Midbrain (tissue), 1 donor: ENCODE measurements around the gene FLT4.

ENCODE experiments used
- DNase-seq: peaks from one replicate; lab custom pipeline; 2025; lab: John Stamatoyannopoulos, UW

Gene FLT4

DNA sequence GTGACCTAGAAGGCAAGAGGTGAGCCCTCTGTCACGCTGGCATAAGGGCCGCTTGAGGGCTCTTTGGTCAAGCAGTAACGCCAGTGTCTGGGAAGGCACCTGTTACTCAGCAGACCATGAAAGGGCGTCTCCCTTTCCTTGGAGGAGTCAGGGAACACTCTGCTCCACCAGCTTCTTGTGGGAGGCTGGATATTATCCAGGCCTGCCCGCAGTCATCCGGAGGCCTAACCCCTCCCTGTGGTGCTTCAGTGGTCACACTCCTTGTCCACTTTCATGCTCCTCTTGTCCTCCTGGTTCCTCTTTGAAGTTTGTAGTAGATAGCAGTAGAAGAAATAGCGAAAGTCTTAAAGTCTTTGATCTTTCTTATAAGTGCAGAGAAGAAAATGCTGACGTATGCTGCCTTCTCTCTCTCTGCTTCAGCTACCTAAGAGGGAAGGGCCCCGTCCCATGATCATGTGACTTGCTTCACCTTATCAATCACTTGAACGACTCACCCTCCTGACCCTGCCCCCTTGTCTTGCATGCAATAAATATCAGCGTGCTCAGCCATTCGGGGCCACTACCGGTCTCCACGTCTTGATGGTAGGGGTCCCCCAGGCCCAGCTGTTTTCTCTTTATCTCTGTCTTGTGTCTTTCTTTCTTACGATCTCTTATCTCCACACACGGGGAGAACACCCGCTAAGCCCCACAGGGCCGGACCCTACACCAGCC is 41.4 kb downstream of the FLT4 start:
- no peak for DNase-seq

DNA sequence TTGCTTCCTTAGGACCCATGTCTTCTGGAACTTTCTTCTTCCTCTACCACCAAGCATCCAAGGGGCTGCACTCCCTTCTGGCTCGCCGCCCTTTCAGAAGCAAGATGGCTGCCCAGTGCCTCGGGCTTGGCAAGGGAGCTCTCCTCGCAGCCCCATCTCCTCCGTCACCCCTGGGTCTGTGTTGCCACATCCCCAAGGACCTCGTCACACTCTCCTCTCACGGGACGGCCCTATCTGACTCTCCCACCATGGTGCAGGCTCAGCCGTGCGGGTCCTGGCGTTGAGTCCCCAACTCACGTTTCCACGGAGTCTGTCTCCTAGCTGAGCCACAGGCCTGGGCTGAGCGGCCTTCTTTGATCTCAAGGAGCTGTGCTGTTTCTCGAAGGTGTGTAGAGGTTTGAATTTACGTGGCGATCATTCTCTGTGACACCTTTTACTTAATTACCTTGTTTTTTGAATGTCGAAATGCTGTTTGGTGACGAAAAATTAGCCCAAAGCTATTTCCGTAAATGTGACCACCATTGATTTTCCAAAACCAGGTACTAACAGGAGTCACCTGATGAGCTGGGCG is 43.1 kb downstream of the FLT4 start:
- no peak for DNase-seq

DNA sequence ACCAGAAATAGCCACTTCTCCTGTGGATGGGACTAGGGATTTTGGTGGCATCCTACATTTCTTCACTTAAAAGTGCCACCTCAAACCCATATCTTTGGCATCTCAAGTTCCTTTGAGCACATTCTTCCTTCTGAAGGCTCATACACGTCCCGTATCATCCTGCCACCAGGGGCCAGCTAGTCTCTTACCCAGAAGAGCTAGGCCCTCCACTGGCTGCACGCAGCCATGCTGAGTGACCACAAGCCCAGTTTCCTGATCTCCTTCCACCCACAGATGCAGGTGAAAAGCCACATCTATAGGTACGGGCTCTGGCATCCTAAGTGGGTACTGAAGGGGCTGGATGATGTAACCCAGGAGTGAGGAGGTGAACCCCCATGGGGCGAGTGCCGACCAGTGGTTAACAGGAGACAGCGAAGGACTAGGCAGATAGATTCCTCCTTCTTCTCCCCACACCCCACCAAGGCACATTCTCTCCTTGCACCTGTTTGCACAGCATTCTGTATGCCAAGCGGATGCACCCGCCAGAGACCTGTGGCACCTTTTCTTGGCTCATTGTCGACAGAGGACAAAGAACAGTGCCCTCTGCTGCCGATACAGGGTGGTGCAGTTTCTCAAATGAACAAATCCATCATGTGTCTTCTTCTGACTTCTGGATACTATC is 43.7 kb downstream of the FLT4 start:
- DNase-seq = no peak

DNA sequence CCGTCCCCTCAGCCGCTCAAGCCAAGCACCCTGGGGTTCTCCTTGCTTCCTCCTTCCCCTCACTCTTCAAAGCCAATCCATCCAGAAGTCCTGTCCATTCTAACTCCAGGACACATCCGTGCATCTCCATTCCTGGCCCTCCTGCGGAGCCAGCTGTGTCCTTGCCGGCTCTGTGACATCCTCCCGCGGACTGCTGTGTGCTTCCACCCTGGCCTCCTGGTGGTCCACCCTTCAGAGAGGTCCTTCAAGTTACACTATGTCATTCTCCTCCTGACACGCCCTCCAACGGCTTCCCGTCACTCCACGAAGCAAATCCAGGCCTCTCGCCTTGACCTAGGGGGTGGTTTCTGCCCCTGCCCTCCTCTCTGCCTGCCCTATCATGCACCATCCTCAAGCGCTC is 45.1 kb downstream of the FLT4 start:
- DNase-seq = no peak

DNA sequence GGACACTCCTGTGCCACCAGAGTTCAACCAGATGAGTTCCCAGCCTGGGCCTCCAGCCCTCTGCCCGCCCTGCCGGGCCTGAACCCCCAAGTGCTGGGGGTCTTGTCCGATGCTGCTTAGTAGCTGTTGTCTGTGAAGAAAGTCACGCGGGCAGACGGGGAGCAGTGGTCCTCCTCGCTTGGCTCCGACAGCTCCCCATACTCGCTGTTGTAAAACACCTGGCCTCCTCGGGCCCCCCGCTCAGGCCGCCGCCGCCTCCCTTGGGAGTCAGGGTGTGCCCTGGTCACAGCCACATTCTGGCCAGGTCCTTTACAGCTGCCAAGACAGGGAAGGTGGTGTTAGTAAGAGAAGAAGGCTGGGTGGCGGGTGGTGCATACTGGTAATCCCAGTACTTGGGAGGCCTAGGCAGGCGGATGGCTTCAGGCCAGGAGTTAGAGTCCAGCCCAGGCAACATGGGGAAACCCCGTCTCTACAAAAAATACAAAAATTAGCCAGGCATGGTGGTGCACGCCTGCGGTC is 46.3 kb downstream of the FLT4 start:
- DNase-seq = no peak

DNA sequence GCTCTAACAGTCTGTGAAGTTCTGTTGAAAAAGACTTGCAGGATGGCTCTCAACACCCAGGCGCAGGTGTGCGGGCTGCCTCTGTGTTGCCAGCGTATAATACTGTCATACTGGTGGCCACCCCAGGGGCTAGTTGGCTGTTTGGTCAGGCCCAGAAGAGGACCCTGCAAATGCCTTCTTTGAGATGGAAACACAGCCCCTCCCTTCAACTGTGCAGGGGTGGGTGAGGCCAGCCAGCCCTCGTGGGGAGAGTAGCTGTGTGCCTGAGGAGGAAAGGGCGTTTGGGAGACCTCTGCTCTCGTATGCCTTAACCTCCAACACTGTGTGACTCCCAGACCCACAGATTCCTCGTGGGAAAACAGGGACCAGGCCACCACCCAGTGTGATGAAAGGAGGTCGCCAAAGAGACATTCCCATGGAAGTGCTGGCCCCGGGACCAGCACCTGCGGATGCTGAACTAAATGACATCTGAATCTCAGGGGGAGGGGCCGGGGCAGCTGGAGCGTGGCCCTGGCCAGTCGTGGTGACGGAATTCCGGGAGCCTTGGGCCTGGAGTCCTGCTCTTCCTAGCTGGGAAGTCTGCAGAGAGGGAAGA is 46.8 kb downstream of the FLT4 start:
- no peak for DNase-seq

DNA sequence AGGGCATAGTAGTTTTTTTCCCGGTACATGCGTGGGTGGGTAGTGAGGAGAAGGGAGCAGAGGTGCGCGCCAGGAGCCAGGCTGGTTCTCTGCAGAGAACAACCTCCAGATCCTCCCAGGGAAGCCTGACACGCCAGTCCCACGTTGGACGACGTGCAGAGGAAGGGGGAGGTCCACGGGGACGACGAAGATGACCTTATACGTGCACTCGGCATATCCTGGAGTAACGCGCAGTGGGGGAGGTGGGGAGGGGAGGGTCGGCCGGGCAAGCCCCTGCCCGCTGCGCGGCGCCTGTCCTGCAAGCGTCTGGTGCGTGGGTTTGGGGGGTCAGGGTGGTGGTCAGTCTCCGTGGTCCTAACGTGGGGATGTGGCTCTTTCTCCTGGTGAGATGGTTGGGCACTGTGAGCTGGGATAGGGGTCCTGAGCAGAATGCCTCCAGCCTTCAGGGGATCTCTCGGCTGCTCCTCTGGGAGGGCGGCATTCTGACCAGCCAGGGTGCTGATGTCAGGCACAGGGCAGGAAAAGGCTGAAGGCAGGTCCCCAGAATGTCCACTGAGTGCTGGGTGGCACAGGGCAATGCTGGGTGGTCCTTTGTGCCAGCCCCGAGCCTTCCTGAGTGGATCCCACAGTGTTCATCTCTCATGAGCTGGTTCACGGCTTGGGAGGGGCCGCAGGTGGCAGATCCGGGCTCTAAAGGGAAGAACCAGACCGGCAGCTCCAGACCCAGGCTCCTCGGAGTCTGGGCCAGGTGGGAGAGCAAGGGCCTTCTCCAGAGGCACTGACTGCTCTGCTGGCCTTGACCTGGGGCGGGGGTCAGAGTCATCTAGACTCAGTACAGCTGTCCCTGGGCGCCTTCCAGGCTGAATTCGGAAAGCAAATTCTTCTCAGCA is 47.6 kb downstream of the FLT4 start:
- no peak for DNase-seq

DNA sequence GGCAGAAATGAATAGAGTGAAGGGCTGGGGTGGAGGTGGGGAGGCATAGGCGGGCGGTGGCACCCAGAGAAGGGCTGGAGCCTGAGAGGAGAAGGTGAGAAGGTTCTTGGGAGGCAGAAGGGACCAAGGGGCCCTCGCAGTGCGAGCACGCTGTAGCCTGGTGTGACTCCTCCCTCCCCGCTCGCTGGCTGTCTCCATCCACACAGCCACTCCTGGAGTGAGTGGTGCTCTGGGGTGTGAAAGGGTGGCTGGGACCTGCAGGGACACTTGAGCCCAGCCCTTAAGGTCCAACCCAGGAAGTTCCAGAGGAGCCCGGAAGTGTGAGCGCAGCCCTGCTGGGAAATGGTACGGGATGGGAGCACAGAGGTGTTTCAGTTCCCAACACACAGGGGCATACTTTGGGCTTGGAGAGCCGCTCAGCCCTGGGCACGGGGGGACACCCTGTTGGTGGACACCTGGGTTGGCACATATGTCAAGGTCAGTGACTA is 48.8 kb downstream of the FLT4 start:
- no peak for DNase-seq

DNA sequence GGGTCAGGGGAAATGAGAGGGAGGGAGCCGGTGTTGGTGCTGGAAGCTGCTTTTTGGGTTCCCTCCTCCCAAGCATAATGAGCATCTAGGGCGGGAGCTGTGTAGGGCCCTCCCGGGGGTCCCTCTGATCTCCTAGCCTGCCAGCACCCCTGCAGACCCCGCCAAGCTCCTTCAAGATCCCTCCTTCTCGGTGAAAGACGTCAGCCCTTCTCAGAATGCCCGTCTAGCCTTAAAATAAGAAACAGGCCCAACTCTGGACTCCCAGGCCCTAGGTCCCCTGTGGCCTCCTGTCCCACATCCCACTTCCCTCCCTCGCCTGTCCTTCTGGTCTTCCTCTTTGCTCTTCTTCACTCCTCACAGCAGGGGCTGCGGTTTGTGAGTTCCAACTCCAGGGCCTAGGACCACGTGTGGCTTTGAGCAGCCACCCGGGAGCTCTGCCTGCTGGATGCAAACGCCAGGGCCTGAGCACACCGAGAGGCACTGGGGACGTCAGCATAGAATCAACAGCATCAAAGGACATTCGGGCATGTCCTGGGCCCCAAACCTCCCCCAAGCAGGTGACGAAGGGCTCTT is 49.3 kb downstream of the FLT4 start:
- no peak for DNase-seq

DNA sequence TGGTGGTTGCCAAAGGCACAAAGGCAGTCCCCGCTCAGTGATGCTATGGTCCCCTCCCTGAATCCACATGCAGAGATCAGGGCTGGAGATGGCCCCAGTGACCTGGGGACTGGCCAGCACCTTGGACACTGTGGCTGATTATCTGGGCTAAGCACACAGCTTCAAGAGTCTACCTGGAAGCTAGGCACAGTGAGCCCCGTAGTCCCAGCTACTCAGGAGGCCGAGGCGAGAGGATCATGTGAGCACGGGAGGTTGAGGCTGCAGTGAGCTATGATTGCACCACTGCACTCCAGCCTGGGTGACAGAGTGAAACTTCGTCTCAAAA is 49.8 kb downstream of the FLT4 start:
- no peak for DNase-seq

DNA sequence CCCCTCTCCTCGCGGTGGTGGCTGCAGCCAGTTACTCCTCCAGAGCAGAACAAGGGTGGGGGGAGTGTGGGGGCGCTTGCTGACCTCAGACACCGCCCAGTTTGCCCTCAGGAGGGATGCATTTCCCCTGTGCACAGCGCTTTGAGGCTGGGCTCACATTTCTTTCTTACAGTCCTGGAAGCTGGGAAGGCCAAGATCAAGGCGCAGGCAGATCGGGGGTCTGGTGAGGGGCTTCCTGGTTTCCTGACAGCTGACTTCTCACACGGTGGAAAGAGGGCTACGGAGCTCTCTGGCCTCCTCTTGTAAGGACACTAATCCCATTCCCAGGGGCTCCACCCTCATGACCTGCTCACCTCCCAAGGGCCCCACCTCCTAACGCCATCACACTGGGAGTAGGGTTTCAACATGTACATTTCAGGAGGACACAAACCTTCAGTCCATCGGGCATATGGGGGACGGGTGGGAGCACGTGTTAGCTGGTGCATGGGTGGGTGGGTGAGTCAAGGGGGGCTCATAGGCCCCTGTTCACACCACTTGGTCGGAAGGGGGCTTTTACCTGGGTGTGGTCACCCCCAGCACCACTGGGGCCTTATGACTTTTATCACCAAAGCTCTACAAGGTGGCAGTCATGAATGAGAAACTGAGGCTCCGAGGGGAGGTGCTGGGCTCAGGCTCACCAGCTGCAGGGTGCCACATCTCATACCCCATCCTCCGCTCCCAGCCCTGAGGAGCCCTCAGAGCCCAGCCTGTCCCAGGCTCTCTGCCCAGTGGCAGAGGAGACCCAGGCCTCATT is 50.4 kb downstream of the FLT4 start:
- DNase-seq = no peak

DNA sequence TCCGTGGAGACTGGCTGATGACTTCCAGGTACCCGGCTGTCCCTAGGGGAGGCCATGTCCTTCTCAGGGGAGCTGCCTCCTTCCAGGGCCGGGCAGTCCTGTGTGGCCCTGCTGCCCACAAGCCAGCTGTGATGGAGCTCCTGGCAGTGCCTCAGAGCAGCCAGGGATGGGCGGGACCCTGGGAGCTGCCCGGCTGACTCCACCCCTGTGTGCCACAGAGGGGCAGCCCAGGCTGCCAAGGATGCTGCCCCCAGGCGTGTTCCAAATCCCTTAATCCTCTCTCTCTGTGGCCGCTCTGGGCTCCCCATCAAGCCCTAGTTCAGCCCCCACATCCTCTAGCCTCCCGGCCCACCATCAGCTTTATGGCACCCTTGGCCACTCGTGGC is 51.1 kb downstream of the FLT4 start:
- no peak for DNase-seq

DNA sequence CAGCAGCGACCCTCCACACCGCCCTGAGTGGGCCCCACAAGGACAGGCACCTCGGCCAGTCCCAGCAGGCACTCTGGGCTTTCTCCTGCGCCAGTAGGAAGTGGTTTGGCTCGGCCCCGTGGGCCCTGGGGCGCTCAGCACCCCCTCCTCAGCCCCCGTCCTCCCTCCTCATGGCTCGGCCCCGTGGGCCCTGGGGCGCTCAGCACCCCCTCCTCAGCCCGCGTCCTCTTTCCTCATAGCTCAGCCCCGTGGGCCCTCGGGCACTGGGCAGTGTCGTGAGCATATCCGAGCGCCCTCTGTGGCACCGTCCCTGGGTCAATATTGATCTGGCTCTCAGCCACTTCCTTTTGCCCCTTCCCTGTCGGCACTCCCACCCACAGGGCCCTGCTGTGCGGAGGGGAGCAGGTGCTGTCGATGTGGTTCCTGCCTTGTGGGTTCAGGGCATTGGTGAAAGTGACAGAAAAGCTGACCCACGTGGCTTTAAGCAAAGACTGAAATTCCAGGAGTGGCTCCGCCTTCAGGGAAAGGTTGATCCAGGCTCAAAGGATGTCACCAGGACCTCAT is 52.6 kb downstream of the FLT4 start:
- no peak for DNase-seq

DNA sequence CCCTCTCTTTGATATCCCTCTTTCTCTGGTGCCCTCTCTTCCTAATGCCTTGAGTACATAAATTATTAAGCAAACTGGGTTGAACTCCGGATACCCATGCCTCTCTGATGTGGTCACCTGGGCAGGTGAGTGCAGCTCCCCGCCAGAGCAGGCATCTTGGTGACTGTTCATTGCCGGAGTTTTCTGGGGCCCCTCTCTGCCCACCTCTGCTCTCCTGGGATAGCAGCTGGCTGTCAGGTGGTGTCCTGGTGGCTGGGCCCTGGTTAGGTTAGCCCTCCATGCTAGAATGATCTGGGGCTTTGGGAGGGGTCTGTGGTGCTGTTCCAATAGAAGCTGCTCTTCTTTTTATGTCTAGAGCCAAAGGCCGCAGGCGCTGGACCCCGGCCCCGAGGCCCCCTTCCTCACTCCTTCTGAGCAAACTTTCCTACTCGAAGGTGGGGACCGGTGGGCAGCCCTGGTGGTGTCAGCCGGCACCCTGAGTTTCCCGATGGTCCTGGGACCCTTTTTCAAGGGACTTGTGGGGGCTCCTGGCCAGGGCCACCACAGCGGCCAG is 53.2 kb downstream of the FLT4 start:
- no peak for DNase-seq

DNA sequence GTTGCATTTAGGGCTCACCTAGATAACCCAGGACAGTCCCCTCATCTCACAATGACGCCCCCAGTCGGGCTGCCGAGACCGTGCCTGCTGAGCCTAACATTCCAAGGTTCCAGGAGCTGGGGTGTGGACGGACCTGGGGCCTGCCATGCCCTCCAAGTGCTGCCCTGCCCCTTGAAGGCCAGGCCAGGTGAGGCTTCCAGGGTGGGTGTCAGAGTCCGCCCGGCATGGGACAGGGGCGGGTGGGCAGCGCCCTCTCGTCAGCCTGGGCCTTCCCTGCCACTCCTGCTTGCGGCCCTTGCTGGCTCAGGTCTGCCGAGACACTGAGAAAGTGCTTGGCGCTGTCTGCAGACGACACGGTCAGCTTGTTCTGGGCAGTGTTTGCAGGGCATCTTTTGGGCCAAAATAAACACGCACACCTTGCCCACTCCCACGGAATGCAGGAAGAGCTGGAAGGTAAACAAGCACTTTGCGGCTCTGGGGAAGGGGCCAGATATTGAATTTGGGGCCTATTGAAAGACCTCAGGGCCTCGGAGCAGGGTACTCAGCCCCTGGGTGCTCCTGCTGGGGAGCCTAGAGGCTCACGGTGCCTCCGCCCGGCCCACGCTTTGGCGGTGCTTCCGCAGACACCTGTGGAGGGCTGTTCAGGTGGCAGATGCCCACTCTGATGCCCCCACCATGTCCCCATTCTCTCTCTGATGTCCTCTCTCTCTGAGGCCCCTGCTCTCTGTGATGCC is 53.9 kb downstream of the FLT4 start:
- no peak for DNase-seq

DNA sequence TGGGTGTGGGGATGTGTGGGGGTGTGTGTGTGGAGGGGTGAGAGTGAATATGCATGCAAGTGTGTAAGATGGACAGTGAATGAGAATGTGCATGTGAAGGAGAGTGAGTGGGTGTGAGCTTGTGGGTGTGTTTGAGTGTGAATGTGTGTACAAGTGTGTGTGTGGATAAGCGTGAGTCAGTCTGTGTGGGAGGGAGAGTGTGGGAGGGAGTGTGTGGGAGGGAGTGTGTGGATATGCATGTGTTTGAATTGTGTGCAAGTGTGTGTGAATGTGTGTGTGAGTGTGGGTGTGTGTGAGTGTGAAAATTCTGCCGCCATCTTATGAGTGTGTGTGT is 54.4 kb downstream of the FLT4 start:
- no peak for DNase-seq

DNA sequence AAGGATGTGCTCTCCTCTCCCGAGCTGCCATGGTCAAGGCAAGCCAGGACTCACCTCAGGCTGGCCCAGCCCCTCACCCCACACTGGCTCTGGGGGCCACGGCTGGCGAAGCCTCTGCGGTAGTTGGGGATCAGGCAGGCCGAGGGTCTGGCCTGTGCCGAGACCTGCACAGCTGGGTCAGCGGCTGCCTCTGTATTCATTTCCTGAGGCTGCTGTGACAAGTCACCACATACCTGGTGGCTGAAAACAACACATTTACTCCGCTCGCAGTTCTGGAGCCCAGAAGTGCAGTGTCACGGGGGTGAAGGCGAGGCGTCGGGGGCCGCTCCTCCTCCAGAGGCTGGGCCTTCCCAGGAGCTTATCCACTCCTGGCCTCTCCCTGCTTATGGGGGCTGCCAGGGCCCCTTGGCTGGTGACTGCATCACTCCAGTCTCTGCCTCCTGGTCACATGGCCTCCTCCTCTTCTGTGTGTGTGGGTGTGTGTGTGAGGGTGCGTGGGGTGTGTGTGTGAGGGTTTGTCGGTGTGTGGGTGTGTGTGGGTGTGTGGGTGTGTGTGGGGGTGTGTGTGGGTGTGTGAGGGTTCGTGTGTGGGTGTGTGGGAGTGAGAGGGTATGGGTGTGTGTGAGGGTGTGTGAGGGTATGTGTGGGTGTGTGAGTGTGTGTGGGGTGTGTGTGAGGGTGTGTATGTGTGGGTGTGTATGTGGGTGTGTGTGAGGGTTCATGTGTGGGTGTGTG is 54.9 kb downstream of the FLT4 start:
- no peak for DNase-seq

DNA sequence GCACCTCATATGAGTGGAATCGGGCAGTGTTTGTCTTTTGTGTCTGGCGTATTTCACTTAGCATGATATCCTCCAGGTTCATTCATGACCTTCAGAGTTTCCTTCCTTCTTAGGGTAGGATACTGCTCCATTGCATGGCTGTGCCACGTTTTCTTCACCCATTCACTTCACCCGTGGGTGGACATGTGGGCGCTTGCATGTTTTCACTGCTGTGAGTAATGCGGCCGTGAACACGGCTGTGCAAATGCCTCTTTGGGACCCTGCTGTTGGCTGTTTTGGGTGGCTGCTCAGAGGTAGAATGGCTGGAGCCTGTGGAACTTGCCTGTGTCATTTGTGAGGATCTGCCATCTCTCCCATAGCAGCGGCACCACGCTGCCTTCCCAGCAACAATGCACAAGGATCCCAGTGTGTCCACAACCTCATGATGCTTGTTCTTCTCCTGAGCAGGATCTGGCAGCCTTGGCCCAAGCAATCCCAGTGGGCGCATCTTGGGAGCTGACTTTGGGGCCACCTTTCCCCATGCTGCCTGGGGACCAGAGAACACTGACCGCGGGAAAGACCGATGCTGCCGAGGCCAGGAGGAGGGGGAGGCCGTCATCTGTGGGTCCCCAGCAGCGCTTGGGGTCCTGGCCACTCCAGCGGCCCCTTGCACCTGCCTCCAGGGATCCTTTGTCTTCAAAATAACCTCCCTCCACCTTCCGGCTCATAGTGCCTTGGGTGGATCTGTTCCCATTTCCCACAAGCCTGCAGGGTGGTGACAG is 55.8 kb downstream of the FLT4 start:
- no peak for DNase-seq
